ENCODE results near the gene TAF1D.
"Not testable (repeated sequence)": the region's sequence is repeated elsewhere in the genome, so short reads cannot be mapped to it uniquely, and the experiment has no call there.

Gene TAF1D

GRCh38 chr11:93741094-93741881, at the start of gene TAF1D, which contains the start of gene C11orf54:
TAF1D (minus strand) TSS chr11:93741495; CDS start chr11:93739304, 2,191 bp downstream.
C11orf54 (plus strand) TSS chr11:93741672; CDS start chr11:93747394, 5,722 bp downstream.
- in situ Hi-C loops (cut with MboI; ENCODE audit: low sequenced_read_pairs), result no loop called here

DNA sequence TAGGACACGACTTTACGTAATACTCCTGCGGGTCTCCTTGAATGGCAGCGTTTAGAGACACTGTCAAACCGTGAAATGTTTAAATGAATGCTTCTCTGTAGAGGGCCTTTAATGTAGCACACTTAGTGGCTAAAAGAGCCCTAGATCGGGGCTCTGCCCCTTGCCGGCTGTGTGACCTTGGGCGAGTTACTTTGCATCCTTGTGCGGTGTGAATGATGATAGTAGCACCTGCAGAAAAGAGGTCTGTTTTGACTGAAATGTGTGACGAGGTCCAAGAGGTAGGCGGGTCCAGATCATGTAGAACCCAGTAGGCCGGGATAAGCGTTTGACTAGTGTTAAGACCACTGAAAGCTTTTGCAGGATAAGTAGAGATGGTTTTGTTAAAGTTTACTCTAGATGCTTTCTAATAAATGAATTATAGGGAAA, 43.7 kb upstream of the TAF1D start:
- in situ Hi-C loops (cut with MboI; ENCODE audit: low sequenced_read_pairs), result no loop called here

DNA sequence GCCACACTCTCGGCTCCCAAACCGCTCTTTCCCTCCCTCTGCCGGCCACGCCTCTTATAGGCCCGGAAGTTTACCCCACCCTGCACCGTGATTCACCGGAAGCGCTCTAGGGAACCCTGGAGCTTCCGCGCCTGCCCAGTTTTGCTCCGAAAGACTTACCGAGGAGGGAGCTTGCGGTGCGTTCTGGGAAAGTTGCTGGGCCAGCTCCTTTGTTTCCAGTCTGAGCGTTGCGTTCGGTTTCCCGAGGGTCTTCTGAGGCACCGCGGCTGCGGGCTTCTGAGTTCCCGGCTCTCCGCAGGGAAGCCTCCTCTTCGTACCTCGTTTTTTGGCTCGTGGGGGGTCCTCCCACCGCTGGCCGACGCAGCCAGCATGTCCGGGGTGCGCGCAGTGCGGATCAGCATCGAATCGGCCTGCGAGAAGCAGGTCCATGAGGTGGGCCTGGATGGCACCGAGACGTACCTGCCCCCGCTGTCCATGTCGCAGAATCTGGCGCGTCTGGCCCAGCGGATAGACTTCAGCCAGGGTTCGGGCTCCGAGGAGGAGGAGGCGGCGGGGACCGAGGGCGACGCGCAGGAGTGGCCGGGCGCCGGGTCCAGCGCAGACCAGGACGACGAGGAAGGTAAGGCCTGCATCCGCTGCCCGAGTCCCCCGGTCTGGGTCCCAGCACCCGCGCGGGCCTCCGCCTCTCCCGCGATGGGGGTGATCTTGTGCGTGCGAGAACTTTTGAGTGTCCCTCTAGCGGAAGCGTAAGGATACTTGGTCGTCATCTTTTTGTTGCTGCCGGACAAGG, 43.0 kb upstream of the TAF1D start, which contains the start of gene MED17:
MED17 (plus strand) TSS at position 138 of the 790 bp plus-strand sequence; CDS start at position 370, 232 bp downstream.
- in situ Hi-C loops (cut with MboI; ENCODE audit: low sequenced_read_pairs), result no loop called here

GRCh38 chr11:93783765-93784144, 42.5 kb upstream of the TAF1D start:
- in situ Hi-C loops (cut with MboI; ENCODE audit: low sequenced_read_pairs), result no loop called here

- in situ Hi-C loops (cut with MboI; ENCODE audit: low sequenced_read_pairs), result no loop called here
Measured at GRCh38 chr11:93783362-93783761, 42.1 kb upstream of the TAF1D start.

DNA sequence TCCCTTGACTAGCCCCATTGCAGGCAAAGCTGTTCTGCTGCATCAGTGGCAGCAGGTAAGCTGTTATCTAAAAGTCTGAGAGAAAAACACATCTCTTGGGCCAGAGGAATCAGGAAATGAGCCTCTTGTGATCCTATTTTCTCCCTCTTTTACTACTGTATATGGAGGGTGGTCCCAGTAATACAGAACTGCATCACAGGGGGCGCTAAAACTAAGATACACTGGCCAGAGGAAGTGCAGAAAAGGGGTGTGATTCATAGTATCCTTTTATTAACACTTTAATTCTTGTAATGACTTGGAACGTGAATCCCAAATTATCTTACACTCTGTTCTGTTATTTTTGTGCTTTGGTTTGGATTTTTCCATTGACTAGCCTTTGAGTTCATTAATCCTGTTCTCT, 34.0 kb upstream of the TAF1D start:
- in situ Hi-C loops (cut with MboI; ENCODE audit: low sequenced_read_pairs), result no loop called here

DNA sequence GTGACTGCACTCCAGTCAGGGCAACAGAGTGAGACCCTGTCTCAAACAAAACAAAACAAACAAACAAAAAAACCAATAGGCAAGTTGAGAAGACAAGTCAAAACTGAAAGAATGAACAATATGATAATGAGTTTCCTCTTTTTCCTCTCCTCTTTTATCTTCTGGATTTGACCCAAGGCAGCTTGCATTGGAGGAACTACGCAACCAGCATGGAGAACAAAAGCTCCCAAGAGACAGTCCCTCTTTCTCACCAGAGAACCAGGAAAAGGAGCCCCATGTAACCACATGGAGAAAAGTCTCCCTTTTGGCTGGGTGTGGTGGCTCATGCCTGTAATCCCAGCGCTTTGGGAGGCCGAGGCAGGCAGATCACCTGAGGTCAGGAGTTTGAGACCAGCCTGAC, 33.3 kb upstream of the TAF1D start:
- in situ Hi-C loops (cut with MboI; ENCODE audit: low sequenced_read_pairs), result not testable (repeated sequence)

- in situ Hi-C loops (cut with MboI; ENCODE audit: low sequenced_read_pairs), result no loop called here
Measured at GRCh38 chr11:93773601-93774200, 32.4 kb upstream of the TAF1D start.

DNA sequence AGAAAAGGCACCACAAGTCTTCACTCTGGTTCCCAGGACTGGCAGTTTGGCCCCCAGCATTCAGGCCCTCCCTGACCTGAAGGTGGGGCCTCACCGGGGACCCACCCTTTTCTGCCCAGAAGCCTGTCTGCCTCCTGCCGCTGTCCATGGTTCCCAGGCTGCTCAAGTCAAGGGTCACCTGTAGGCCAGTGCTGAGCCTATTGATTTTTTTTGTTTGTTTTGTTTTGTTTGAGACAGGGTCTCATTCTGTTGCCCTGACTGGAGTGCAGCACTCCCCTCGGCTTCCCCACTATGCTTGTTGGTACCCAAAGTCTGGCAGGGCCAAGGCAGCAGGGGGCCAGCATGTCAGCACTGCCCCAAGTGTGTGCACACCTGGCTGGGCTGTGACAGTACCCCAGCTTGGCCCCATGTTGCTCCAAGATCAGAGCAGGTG, 31.8 kb upstream of the TAF1D start:
- in situ Hi-C loops (cut with MboI; ENCODE audit: low sequenced_read_pairs), result no loop called here

DNA sequence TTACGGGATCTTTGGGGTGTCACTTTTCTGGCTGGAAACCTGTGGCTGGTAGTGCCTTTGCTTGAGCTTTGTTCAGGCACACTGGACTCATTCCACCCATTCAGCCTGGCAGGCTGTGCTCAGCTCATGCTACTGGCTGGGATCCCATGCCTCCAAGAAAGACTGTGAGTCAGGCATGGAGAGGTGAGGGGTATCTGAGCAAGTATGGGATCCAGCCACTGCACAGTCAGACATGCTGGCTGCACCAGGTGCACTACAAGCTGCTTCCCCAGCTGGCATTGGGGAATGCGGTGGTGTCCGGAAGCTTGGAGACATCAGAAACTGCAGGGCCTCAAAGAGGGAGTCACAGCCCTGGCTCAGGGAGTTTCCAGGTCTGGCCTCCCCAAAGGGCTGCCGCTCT, 30.8 kb upstream of the TAF1D start:
- in situ Hi-C loops (cut with MboI; ENCODE audit: low sequenced_read_pairs), result no loop called here

GRCh38 chr11:93770160-93770559, 28.9 kb upstream of the TAF1D start:
- in situ Hi-C loops (cut with MboI; ENCODE audit: low sequenced_read_pairs), result no loop called here

DNA sequence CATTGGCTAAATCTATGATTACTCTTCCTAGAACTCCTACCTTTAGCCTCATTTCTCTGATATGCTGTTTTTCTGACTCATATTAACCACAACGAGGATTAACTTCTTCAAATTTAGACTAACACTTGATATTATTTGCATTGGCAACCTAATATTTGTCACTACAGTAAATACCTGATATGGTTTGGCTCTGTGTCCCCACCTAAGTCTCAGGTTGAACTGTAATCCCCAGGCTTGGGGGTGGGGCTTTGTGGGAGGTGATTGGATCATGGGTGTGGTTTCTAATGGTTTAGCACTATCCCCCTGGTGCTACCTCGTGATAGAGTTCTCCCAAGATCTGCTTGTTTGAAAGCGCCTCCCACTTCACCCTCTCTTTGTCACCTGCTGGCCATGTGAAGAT, 25.7 kb upstream of the TAF1D start:
- in situ Hi-C loops (cut with MboI; ENCODE audit: low sequenced_read_pairs), result no loop called here

DNA sequence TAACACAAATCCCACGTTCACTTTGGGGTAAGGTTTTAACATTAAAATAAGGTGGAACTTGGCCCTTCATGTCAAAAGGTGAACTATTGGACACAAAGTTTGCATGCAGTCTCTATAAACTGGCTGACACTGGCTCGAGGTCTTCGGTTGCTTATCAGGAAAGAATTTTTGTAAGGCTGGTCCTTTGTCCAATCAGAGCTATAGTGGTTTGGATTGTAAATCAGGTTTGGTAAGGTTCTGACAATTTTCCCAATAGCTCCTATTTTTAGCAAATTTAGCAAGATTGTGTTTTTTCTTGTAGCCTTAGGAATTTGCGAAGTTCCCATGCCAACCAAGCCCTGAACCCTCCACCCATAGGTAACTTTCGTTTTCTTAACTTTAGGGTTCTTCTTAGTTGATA, 25.2 kb upstream of the TAF1D start:
- in situ Hi-C loops (cut with MboI; ENCODE audit: low sequenced_read_pairs), result no loop called here

DNA sequence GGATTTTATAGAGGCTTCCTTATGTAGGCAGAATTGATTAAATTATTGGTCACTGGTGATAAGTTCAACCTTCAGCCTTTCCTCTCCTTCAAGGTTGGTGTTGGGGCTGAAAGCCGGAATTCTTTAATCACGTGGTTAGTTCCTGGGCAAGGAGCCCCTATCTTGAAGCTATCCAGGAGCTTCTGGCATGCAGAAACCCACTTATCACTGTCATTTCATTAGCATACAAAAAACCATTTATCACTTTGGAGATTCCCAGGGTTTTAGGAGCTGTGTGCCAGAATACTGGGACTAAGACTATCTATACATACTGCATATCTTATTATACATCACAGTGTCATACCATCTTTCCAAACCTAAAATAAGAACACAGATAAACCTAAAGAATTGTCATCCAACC, 24.3 kb upstream of the TAF1D start:
- in situ Hi-C loops (cut with MboI; ENCODE audit: low sequenced_read_pairs), result no loop called here

- in situ Hi-C loops (cut with MboI; ENCODE audit: low sequenced_read_pairs), result no loop called here
Measured at GRCh38 chr11:93761910-93762309, 20.6 kb upstream of the TAF1D start.

DNA sequence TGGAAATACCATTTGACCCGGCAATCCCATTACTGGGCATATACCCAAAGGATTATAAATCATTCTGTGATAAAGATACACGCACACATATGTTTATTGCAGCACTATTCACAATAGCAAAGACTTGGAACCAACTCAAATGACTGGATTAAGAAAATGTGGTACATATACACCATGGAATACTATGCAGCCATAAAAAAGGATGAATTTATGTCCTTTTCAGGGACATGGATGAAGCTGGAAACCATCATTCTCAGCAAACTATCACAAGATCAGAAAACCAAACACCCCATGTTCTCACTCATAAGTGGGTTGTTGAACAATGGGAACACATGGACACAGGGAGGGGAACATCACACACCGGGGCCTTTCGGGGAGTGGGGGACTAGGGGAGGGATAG, 17.8 kb upstream of the TAF1D start:
- in situ Hi-C loops (cut with MboI; ENCODE audit: low sequenced_read_pairs), result not testable (repeated sequence)

- in situ Hi-C loops (cut with MboI; ENCODE audit: low sequenced_read_pairs), result no loop called here
Measured at GRCh38 chr11:93757924-93758865, 16.9 kb upstream of the TAF1D start.

DNA sequence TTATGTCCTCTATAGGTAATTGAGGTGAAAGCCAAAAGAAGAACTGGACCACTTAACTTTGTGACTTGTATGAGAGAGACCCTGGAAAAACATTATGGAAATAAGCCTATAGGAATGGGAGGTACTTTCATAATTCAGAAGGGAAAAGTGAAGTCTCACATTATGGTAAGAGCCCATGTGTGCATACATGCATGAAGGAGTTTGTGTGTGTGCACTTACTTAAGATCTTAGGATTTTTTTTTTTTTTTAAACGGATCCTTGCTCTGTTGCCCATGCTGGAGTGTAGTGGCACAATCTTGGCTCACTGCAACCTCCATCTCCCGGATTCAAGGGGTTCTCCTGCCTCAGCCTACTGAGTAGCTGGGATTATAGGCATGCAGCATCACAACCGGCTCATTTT, 16.0 kb upstream of the TAF1D start:
- in situ Hi-C loops (cut with MboI; ENCODE audit: low sequenced_read_pairs), result no loop called here

GRCh38 chr11:93756748-93757147, 15.5 kb upstream of the TAF1D start:
- in situ Hi-C loops (cut with MboI; ENCODE audit: low sequenced_read_pairs), result no loop called here

GRCh38 chr11:93753241-93753640, 11.9 kb upstream of the TAF1D start:
- in situ Hi-C loops (cut with MboI; ENCODE audit: low sequenced_read_pairs), result no loop called here
